Measurements from ENCODE around the gene PSME4. TPM values are rescaled to one million over a fixed set of nuclear protein-coding genes. Genes with fewer than 3 reads are reported as not detected.

PSME4 gene
- total and polyA plus RNA-seq, 2 donors (not counting 1 experiment from before 2014, with no cell fraction given), result 34.5 to 61.9 TPM

- no peak for TF ChIP-seq EZH2 (IDR thresholded peaks at IDR 0.05; ENCODE audit: borderline replicate concordance, insufficient read depth, low read depth, low read length, poor library complexity, severe bottlenecking)
- TF ChIP-seq CTCF (IDR thresholded peaks at IDR 0.05), result no peak
- peaks cover 3 to 9% of the 10 kb centered on the region in 2 donors for H3K4me1 ChIP-seq (ENCODE audit: control insufficient read depth in 2 of 2, insufficient read depth in 2 of 2, low read length in 2 of 2)
- intact Hi-C loops (cut with micrococcal nuclease), result loop anchor here (5.0 kb wide), 1 partner anchor 36 kb away; no protein-coding TSS in a partner anchor
- no peaks in the 10 kb centered on the region for H3K79me2 ChIP-seq (ENCODE audit: control insufficient read depth, insufficient read depth, low read length)
- H3K9me3 ChIP-seq (ENCODE audit: control extremely low read depth in 1 of 3, control insufficient read depth in 2 of 3, insufficient read depth in 1 of 3, low read length in 2 of 3), result no peaks in the 10 kb centered on the region
- no peaks in the 10 kb centered on the region for H3K27me3 ChIP-seq (replicated peaks in 1 of 4; ENCODE audit: control extremely low read depth in 1 of 4, control insufficient read depth in 3 of 4, insufficient read depth in 4 of 4, low read length in 3 of 4)
- no peak overlapping the region for H3K4me3 Mint-ChIP-seq
- H3K4me2 ChIP-seq (replicated peaks; ENCODE audit: low read depth, low read length, poor library complexity, severe bottlenecking), result peak overlapping the region; percentile 27
- peak overlapping the region in 1 of 2 donors; percentile 17 for H3K27ac ChIP-seq (ENCODE audit: low read length in 2 of 2)
- WGBS (ENCODE audit: insufficient coverage), result no CpG with 5 or more reads among the region's 3 CpGs
- POLR2A ChIA-PET, result interaction anchor here (0.6 kb wide), 1 partner anchor 64 kb away, joined by 4 read pairs; no protein-coding TSS in a partner anchor
- H3K36me3 ChIP-seq (replicated peaks in 1 of 2; ENCODE audit: control extremely low read depth in 1 of 2, control insufficient read depth in 1 of 2, extremely low read depth in 1 of 2, insufficient read depth in 2 of 2, low read length in 1 of 2), result peaks cover 15 to 43% of the 10 kb centered on the region in 2 experiments
- no peaks in the 10 kb centered on the region for H4K20me1 ChIP-seq (ENCODE audit: control insufficient read depth, insufficient read depth, low read length, poor library complexity, severe bottlenecking)
- DNase-seq, result peak; percentile 28
- no peak overlapping the region for H2AFZ ChIP-seq (ENCODE audit: insufficient read depth, low read depth, low read length, poor library complexity, severe bottlenecking)
- H3K27me3 Mint-ChIP-seq, result no peaks in the 10 kb centered on the region
- CTCF ChIA-PET, result no interaction called here
- peaks cover 11% of the 10 kb centered on the region for H3K4me1 Mint-ChIP-seq
- H3K4me3 ChIP-seq (ENCODE audit: control extremely low read depth in 1 of 5, extremely low read depth in 1 of 5, insufficient read depth in 1 of 5, low read depth in 2 of 5, low read length in 4 of 5), result no peak overlapping the region
- peak; percentile 39 for ATAC-seq (ENCODE audit: low read depth)
- no peaks in the 10 kb centered on the region for H3K9me3 Mint-ChIP-seq (ENCODE audit: insufficient read depth)
- peak overlapping the region; percentile 54 for H3K27ac Mint-ChIP-seq
- no peak overlapping the region for H3K9ac ChIP-seq (ENCODE audit: low read length)
Measured at GRCh38 chr2:53913721-53914120, 57.1 kb downstream of the PSME4 start.

- WGBS (ENCODE audit: insufficient coverage), result no CpG with 5 or more reads among the region's 4 CpGs
- CTCF ChIA-PET, result interaction anchor here (0.6 to 1.7 kb wide), 4 partner anchors 139 to 793 kb away, joined by 3 to 4 read pairs (median 3); no protein-coding TSS in a partner anchor
- TF ChIP-seq EZH2 (IDR thresholded peaks at IDR 0.05; ENCODE audit: borderline replicate concordance, insufficient read depth, low read depth, low read length, poor library complexity, severe bottlenecking) (no peak), CTCF (IDR thresholded peaks at IDR 0.05) (no peak)
- DNase-seq (no peak), ATAC-seq (ENCODE audit: low read depth) (no peak)
- no peaks in the 10 kb centered on the region for H3K27me3 ChIP-seq (replicated peaks in 1 of 4; ENCODE audit: control extremely low read depth in 1 of 4, control insufficient read depth in 3 of 4, insufficient read depth in 4 of 4, low read length in 3 of 4)
- H3K36me3 ChIP-seq (replicated peaks in 1 of 2; ENCODE audit: control extremely low read depth in 1 of 2, control insufficient read depth in 1 of 2, extremely low read depth in 1 of 2, insufficient read depth in 2 of 2, low read length in 1 of 2), result peaks cover 24 to 47% of the 10 kb centered on the region in 2 experiments
- no peak overlapping the region for H3K4me2 ChIP-seq (replicated peaks; ENCODE audit: low read depth, low read length, poor library complexity, severe bottlenecking)
- intact Hi-C loops (cut with micrococcal nuclease), result loop anchor here (5.0 kb wide), 1 partner anchor 34 kb away; no protein-coding TSS in a partner anchor
- H3K79me2 ChIP-seq (ENCODE audit: control insufficient read depth, insufficient read depth, low read length), result no peaks in the 10 kb centered on the region
- no peaks in the 10 kb centered on the region for H3K9me3 ChIP-seq (ENCODE audit: control extremely low read depth in 1 of 3, control insufficient read depth in 2 of 3, insufficient read depth in 1 of 3, low read length in 2 of 3)
- Mint-ChIP-seq H3K27ac (no peak overlapping the region), H3K4me1 (peaks cover 11% of the 10 kb centered on the region), H3K27me3 (no peaks in the 10 kb centered on the region), H3K4me3 (no peak overlapping the region), H3K9me3 (ENCODE audit: insufficient read depth) (no peaks in the 10 kb centered on the region)
- H3K4me1 ChIP-seq (ENCODE audit: control insufficient read depth in 2 of 2, insufficient read depth in 2 of 2, low read length in 2 of 2), result peaks cover 3 to 9% of the 10 kb centered on the region in 2 donors
- H3K4me3 ChIP-seq (ENCODE audit: control extremely low read depth in 1 of 5, extremely low read depth in 1 of 5, insufficient read depth in 1 of 5, low read depth in 2 of 5, low read length in 4 of 5), result no peak overlapping the region
- POLR2A ChIA-PET, result no interaction called here
- H3K27ac ChIP-seq (ENCODE audit: low read length in 2 of 2), result no peak overlapping the region
- no peak overlapping the region for H2AFZ ChIP-seq (ENCODE audit: insufficient read depth, low read depth, low read length, poor library complexity, severe bottlenecking)
- H4K20me1 ChIP-seq (ENCODE audit: control insufficient read depth, insufficient read depth, low read length, poor library complexity, severe bottlenecking), result no peaks in the 10 kb centered on the region
- H3K9ac ChIP-seq (ENCODE audit: low read length), result no peak overlapping the region
Measured at GRCh38 chr2:53911434-53912189, 59.2 kb downstream of the PSME4 start.
